Vagina (tissue), 2 donors: Measurements from ENCODE around the gene SDR39U1.

Experiments used
- POLR2A ChIP-seq, 2 donors: fragments of 450-650 bp; IDR thresholded peaks; one replicate each; pipeline ENCODE4 v1.6.1; 2017; ENCODE audit warnings: antibody characterized with exemption in 2 of 2, mild to moderate bottlenecking in 2 of 2, moderate library complexity in 2 of 2
- POLR2AphosphoS5 ChIP-seq, 2 donors: sonication (generic); formaldehyde crosslinking; IDR thresholded peaks; one replicate each; pipeline ENCODE4 v1.9.0; 2017; ENCODE audit warnings: antibody characterized with exemption in 2 of 2, mild to moderate bottlenecking in 2 of 2, low read depth in 1 of 2; ENCODE audit not compliant: insufficient read depth in 1 of 2
- TF ChIP-seq, protein P1 (sequence below), 3 experiments: fragments of 450-650 bp in 2 of 3; fragments of 200-600 bp in 1 of 3; sonication (generic) in 1 of 3; IDR thresholded peaks; one replicate each; pipeline ENCODE4 v1.5.1; 2017 to 2019; ENCODE audit warnings: antibody characterized with exemption in 3 of 3, mild to moderate bottlenecking in 2 of 3, moderate library complexity in 2 of 3

DNA sequence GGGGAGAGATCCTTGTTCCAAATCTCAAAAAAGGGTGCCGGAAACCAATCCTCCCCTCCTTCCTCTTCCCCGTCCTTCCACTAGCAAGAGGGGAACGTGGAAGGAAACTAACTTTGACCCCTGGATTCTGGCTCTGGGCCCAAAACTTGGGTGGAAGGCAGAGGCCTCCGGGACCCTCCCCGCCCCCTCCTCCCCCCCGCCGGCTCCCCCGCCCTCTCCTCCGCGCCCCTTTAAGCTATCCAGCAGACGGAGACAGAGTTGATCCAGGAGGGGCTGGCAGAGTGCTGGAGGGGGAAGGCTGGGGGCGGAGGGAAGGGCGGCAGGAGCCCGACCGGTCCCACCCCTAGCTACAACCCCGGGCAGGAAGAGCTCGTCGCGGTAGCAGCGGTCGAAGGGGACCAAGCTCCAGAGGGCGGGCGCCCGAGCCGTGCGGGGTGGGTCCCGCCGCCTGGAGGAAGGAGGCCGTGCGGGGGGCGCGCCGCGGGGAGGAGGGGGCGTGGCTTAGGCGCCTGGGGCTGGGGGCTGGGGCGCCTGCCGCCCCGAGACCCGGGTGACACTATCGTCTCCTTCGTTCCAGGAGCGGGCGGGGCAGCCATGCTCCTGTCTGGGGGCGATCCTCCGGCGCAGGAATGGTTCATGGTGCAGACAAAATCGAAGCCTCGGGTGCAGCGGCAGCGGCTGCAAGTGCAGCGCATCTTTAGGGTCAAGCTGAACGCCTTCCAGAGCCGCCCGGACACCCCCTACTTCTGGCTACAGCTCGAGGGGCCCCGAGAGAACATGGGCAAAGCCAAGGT, 43.7 kb downstream of the SDR39U1 start, which contains the start of gene NYNRIN:
- TF ChIP-seq, protein P1, sequence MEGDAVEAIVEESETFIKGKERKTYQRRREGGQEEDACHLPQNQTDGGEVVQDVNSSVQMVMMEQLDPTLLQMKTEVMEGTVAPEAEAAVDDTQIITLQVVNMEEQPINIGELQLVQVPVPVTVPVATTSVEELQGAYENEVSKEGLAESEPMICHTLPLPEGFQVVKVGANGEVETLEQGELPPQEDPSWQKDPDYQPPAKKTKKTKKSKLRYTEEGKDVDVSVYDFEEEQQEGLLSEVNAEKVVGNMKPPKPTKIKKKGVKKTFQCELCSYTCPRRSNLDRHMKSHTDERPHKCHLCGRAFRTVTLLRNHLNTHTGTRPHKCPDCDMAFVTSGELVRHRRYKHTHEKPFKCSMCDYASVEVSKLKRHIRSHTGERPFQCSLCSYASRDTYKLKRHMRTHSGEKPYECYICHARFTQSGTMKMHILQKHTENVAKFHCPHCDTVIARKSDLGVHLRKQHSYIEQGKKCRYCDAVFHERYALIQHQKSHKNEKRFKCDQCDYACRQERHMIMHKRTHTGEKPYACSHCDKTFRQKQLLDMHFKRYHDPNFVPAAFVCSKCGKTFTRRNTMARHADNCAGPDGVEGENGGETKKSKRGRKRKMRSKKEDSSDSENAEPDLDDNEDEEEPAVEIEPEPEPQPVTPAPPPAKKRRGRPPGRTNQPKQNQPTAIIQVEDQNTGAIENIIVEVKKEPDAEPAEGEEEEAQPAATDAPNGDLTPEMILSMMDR (IDR thresholded peaks at IDR 0.05) = no peak
- TF ChIP-seq POLR2A (IDR thresholded peaks at IDR 0.05) (peak in 1 of 2 donors; percentile 26), POLR2AphosphoS5 (IDR thresholded peaks at IDR 0.05; ENCODE audit: insufficient read depth in 1 of 2, low read depth in 1 of 2) (peak in 1 of 2 donors; percentile 46)
